ENCODE measurements around the gene TMEM178B. TPM values are rescaled to one million over a fixed set of nuclear protein-coding genes. Genes with fewer than 3 reads are reported as not detected.

Gene TMEM178B
- total and polyA plus RNA-seq, 12 donors = 0.24 to 4.9 (median 2.1) TPM

DNA sequence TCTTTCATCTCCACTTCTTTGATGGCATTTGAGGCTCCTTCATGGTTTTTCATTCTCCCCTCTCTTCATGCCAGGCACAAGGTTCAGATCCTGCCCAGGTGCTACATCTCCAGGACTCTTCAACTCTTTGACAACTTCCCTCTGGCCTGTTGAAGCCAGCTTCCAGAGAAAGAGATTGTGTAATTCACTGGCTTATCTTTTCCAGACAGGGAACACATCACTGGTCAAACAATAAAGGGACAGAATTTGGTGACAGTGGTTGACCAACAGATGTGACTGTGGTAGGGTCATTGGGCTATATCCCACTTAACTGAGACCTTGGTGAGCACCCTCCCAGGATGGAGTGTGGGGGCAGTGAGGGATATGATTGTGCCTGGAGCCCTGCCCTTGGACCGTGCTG is 365.9 kb downstream of the TMEM178B start:
- no peaks in the 10 kb centered on the region for H3K27me3 ChIP-seq
- TF ChIP-seq, protein P1, sequence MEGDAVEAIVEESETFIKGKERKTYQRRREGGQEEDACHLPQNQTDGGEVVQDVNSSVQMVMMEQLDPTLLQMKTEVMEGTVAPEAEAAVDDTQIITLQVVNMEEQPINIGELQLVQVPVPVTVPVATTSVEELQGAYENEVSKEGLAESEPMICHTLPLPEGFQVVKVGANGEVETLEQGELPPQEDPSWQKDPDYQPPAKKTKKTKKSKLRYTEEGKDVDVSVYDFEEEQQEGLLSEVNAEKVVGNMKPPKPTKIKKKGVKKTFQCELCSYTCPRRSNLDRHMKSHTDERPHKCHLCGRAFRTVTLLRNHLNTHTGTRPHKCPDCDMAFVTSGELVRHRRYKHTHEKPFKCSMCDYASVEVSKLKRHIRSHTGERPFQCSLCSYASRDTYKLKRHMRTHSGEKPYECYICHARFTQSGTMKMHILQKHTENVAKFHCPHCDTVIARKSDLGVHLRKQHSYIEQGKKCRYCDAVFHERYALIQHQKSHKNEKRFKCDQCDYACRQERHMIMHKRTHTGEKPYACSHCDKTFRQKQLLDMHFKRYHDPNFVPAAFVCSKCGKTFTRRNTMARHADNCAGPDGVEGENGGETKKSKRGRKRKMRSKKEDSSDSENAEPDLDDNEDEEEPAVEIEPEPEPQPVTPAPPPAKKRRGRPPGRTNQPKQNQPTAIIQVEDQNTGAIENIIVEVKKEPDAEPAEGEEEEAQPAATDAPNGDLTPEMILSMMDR (IDR thresholded peaks at IDR 0.05) = no peak
- no peak for TF ChIP-seq POLR2A (IDR thresholded peaks at IDR 0.05)
- no peak for DNase-seq
- no peaks in the 10 kb centered on the region for H3K4me1 ChIP-seq (replicated peaks in 1 of 2)
- intact Hi-C loops (cut with DNase I) = no loop called here
- 68 to 90% (median 74%) methylated on average over 1 of the region's 1 CpG; no CpG with 5 or more reads in 1 of the 4 donors for WGBS, 4 donors
- H3K27ac ChIP-seq = no peak overlapping the region
- H3K4me3 ChIP-seq = no peak overlapping the region
- H3K9me3 ChIP-seq (replicated peaks in 1 of 3) = no peaks in the 10 kb centered on the region
- H3K36me3 ChIP-seq (replicated peaks in 1 of 2) = no peaks in the 10 kb centered on the region

DNA sequence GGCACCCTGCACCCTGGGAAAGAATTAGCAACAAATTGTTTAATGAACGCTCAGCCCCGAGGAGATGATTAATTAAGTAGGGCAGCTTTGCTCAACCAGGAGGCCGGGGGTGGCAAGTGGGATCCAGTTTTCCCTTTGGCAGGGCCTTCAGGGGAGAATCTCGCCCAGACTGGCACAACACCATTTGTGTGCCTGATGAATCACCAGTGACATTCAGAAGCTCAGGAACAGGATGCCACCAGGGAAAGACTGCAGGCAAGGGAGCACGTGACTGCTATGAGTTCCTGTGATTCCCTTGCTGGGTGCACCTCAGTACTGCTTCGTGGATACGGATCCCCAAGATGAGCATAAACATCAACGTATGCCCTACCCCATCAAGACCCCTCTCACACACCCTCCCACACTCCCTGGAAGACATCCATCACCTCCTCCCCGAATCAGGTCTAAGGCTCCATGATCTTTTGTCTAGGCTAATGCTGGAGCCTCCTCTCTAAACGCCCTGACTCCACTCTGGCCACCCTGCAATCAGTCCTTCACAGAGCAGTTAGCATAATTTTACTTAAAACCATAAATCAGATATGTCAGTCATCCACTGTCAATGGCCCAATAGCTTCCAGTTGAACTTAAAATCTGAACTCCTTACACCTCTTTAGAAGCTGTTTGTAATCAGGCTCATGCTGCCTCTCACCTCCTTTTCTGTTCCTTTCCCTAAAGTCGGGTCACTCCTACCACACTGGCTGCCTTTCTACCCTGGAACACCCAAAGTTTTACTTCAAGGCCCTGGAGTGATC is 368.2 kb downstream of the TMEM178B start:
- intact Hi-C loops (cut with DNase I) = no loop called here
- H3K27ac ChIP-seq = no peak overlapping the region
- no peaks in the 10 kb centered on the region for H3K9me3 ChIP-seq (replicated peaks in 1 of 3)
- H3K27me3 ChIP-seq = no peaks in the 10 kb centered on the region
- H3K36me3 ChIP-seq (replicated peaks in 1 of 2) = no peaks in the 10 kb centered on the region
- H3K4me3 ChIP-seq = no peak overlapping the region
- DNase-seq = no peak
- TF ChIP-seq, protein P1 (IDR thresholded peaks at IDR 0.05) = no peak
- no peak for TF ChIP-seq POLR2A (IDR thresholded peaks at IDR 0.05)
- H3K4me1 ChIP-seq (replicated peaks in 1 of 2) = no peaks in the 10 kb centered on the region
- WGBS, 4 donors = 72 to 79% (median 77%) methylated on average over 11 of the region's 11 CpGs

DNA sequence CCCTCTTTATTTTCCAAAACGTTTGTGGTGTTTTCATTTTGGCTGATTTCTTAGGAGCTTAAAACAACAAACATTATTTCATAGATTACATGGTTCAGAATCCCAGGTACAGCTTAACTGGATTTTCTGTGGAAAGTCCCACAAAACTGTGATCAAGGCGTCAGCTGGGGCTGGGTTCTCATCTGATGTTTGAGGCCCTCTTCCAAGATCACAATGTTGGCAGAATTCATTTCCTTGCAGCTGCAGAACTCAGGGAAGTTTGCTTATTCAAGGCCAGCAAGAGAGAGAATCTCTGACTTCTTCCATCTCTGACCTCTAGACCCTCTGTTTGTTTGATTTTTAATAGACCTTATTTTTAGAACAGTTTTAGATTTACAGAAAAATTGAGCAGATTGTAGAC is 368.9 kb downstream of the TMEM178B start:
- intact Hi-C loops (cut with DNase I) = no loop called here
- Histone ChIP-seq H3K27ac (no peak overlapping the region), H3K36me3 (replicated peaks in 1 of 2) (no peaks in the 10 kb centered on the region), H3K4me1 (replicated peaks in 1 of 2) (no peaks in the 10 kb centered on the region), H3K4me3 (no peak overlapping the region), H3K9me3 (replicated peaks in 1 of 3) (no peaks in the 10 kb centered on the region), H3K27me3 (no peaks in the 10 kb centered on the region)
- WGBS, 4 donors = 34 to 46% (median 42%) methylated on average over 2 of the region's 2 CpGs
- no peak for TF ChIP-seq POLR2A (IDR thresholded peaks at IDR 0.05)
- TF ChIP-seq, protein P1 (IDR thresholded peaks at IDR 0.05) = no peak
- no peak for DNase-seq

DNA sequence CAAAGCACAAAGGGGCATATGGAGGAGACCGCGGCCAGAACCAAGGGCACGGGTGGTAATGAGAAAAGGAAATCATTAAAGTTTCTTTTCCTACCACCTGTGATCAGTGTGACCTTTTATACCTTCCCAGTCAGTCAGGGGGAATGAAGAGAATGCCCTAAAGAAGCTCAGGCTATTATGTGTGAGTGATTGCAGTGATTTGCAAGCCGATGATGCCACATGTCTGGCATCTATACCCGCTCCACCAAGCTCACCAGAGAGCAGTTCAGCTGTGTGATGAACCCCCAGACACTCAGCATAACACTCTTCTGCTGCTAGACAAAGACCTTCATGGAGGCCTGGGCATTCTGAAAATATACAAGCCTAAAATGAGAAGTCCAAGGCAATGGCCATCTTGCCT is 371.1 kb downstream of the TMEM178B start:
- no peak overlapping the region for H3K27ac ChIP-seq

More for the DNA sequence above, 371.1 kb downstream of the TMEM178B start:
- TF ChIP-seq POLR2A (IDR thresholded peaks at IDR 0.05) = no peak
- TF ChIP-seq, protein P1 (IDR thresholded peaks at IDR 0.05) = no peak
- Histone ChIP-seq H3K4me3 (no peak overlapping the region), H3K36me3 (replicated peaks in 1 of 2) (no peaks in the 10 kb centered on the region), H3K9me3 (replicated peaks in 1 of 3) (no peaks in the 10 kb centered on the region), H3K4me1 (replicated peaks in 1 of 2) (no peaks in the 10 kb centered on the region), H3K27me3 (no peaks in the 10 kb centered on the region)
- DNase-seq = no peak
- 85 to 97% (median 91%) methylated on average over 4 to 5 of the region's 5 CpGs for WGBS, 4 donors
- intact Hi-C loops (cut with DNase I) = no loop called here
